Head of caudate nucleus (tissue), 42 donors: ENCODE measurements around the gene REL.

Experiments
- DNase-seq, 42 donors: peaks; one replicate each; pipeline versions ENCODE4 v3.0.0 to v3.0.0-alpha.2; 2020 to 2021; ENCODE audit warnings: mixed read lengths in 7 of 42
- intact Hi-C: fragments of 100-400 bp; cut with DNase I; formaldehyde crosslinking; loops from one replicate; pipeline ENCODE4 v1.15.0; 2022

The REL gene

DNA sequence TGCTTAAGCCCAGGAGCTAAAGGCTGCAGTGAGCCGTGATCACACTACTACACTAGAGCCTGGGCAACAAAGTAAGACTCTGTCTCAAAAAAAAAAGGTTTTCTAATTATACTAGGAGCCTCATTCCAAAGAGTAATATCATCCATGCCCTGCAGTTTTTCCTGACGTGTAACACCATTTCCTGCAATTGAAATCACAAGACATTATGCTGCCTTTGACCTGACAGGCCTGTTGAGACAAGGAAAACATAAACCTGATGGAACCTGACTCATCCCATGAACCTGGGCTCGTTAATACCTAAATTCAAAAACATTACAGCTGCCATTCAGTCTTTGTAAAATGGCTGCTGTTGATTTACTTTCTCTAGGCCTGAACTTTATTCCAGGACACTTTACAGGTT is 77.4 kb downstream of the REL start:
- intact Hi-C loops, result no loop called here
- DNase-seq, result no peak

DNA sequence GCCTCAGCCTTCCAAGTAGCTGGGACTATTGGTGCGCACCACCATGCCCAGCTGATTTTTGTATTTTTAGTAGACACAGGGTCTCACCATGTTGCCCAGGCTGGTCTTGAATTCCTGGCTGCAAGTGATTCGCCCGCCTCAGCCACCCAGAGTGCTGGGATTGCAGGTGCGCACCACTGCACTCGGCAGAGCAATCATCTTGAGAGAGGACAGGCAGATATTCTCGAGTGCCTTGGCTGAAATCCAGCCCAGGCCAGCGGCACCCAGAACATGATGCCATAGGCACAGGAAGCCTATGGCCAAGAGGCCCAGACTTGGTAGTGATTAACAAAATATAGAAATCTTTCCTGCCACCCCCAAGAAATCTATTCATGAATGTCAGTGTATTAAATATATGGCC is 78.1 kb downstream of the REL start:
- intact Hi-C loops, result no loop called here
- DNase-seq, result no peak

DNA sequence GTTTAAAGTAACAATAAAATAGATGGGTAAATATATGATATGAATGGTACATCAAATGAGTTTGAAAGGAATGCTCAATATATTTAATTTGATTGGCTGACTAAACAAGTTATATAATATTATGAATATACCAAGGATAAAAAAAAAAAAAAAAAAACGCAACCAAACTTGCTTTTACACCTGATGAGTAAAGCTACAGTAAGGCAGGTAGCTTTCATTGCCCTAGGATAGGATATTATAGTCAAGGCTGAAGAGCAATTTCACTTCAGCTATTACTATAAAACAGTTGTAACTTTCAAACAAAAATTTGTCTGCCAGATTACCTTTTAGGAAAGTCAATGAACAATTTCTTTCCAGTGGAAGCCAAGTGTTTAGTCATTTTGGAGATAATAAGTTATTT is 79.3 kb downstream of the REL start:
- intact Hi-C loops, result no loop called here
- no peak for DNase-seq

DNA sequence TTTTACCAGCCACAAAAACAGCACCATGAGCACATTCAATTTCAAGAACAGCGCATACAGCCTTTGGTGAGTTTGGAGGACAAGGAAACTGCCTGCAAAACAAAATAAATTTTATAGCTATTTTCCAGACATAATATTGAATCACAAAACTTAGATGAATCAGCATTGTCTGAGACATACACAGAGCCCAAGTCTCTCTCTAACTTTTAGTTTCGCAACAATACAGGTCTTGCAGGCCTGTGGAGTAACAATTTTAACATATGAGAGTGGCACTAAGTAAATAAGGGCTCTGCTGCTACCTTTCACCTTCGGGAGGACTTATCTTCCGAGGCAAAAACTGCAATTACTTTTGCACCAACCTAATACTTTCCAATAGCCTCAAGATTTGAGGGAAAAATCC is 80.1 kb downstream of the REL start:
- intact Hi-C loops, result no loop called here

DNA sequence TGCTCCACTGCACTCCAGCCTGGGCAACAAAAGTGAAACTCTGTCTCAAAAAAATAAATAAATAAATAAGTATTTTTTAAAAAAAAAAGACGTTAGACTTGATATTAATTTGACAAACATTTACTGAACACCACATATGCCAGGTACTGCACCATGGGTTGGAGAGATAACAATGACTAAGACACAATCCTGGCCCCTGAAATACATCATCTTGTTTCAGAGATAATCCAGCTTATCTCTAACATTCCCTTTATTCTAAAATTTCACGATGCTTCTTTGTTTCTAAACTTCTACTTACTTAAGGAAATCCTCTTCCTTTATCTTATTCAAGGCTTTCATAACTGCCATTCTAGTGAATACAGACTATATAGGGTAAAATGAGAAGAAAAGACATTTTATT is 81.2 kb downstream of the REL start:
- no peak for DNase-seq
- intact Hi-C loops, result no loop called here

More for the DNA sequence above, 80.1 kb downstream of the REL start:
- no peak for DNase-seq

DNA sequence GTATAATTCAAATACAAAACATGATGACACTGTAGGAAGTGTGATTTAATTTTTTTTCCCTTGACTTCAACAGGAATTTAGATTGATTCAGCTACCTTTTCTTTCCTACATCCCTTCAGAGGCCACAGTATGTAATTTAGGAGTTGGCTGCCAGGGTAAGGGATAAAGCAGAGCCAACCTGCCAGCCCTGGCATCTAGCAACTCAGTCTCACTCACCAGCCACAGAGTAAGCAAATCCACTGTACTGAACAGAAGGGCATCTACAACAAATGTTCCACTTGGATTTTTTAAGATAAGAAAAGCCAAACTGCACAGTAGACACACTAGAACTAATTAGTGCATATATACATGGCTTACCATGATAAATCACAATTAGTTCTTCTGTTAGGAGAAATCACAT is 81.8 kb downstream of the REL start:
- no peak for DNase-seq
- intact Hi-C loops, result no loop called here

DNA sequence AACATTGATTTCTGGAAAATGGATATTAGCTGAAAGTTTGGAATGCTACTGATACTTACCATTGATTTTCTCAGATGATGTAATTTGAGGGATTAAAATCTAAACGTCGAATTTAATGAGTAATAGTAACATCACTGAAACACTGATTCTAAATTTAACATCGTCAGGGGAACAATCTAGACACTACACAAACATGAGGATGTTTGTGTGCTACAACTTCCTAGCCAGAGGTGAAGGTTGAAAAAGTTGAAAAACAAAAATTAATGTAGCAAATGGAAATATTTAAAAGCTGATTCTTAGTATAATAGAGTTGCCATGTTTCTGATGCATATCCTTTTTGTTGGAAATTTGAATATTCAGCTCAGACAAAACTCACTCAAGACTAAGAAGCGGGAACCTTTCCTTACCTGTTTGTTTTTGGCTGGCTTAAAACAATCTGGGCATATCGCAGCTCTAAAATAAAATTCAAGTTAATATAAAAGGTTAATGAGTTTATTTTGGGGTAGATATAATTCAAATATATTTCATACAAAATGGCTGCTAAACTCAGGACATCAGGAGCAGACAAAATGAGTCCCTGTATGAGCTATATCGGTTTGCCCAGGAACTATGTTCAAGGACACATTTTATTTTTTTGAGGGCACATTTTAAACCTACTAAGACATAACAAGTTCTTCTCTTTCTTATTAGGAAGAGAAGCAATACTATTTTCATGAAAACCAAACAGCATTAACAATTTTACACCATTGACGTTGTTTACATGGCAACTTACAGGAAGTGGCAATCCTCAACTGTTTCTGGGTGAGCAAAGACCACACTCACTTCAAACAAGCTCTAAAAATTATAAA is 83.5 kb downstream of the REL start:
- intact Hi-C loops, result no loop called here
- no peak for DNase-seq

DNA sequence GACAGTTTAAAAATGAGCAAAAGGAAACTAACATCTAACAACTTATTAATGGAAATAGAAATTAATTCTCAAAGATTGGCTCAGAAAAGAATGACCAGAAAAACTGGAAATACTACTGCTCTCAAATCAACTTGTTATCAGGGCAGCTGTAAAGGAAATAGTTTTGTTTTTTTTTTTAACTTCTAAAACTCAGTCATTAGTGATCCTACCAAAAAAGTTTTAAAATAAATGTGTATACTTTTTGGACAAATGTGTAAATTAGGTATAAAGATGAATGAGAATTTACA is 84.1 kb downstream of the REL start:
- no peak for DNase-seq
- intact Hi-C loops, result no loop called here

DNA sequence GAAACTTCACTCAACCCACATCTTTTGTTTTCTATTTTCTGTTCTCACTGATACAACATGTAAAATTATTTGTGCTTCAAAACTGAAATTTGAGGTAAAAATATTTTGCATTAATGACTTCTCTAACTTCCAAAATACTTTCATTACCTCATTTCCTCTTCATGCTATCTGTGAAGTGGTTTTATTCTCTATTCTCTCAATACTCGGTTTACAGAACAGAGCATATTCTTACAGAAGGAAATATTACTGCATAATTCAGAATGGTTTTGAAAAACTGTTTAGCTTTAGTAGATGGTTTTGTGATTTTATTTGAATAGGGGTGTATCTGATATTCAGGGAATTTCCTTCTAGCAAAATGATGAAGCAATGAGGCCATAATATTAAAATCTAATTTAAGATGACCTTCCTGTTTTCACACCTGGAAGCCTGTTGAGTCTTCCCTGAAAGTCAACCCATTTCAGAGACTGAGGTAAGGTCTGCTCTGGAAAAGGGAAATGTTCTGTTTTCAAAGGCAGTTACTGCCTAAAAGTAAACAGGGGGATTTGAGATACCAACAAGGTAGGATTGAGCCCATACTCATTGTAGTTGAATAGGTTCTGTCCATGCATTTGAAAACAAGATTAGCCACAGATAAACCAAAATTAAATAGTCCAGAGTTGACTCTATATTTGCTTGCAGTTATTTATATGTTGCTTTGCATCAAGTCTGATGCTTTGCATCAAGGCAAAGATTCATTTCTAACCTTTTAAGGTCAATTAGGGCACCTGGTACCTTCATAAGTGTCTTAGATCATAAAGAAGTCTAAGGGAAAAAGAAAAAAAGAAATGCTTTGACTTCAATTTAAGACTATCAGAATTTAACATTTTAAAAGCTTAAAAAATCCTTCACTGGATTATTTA is 85.4 kb downstream of the REL start:
- no peak for DNase-seq
- intact Hi-C loops, result no loop called here

DNA sequence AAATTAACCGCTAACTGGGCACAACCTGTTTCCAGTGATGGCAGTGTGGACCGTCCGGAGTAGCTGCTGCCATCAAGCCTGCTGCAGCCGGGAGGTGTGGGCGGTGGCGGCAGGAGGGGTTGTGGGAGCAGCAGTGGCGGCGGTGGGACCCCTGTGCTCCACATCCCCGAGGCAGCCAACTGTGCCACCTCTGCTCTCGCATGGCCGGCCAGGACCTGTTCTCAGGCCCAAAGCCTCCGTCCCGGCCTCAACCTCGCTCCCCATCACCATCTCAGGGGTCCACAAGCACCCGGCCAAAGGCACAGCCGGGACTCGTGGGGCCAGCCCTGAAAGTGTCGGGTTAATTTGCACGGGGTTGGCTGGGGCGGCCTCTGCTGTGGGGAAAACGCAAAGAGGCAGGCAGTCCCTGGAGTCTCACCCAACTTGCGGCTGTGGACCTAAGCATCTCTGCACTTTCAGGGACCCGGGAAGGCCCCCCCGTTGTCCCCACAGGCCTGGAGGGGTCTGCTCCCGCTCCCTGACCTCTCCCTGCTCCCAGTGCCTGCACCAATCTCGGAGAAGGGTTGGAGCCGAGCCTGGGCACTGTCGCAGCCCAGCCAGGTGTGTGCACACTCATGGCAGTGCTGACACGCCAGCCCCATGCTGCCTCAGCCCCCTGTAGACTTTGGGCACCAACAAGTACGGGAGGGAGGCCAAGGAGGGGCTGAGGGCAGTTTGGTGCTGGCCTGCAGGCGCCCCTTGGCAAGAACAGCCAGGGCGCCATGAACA is 91.7 kb downstream of the REL start:
- no peak for DNase-seq
- intact Hi-C loops, result no loop called here

DNA sequence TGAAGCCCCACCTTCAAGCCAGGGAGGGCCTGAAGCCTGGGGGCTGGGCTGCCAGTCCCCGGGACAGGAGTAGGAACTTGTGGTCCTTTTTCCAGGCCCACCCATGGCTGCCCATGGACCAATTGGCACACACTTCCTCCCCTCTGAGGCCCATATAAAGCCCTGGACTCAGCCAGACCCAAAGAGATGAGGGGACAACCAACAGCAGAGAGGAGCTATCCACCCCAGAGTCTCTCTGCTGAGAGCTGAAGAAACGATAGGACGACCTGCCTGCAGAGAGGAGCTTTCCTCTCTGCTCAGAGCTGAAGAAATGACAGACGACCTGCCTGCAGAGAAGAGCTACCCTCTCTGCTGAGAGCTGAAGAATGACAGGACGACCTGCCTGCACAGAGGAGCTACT is 92.3 kb downstream of the REL start:
- intact Hi-C loops, result no loop called here
- DNase-seq, result no peak

DNA sequence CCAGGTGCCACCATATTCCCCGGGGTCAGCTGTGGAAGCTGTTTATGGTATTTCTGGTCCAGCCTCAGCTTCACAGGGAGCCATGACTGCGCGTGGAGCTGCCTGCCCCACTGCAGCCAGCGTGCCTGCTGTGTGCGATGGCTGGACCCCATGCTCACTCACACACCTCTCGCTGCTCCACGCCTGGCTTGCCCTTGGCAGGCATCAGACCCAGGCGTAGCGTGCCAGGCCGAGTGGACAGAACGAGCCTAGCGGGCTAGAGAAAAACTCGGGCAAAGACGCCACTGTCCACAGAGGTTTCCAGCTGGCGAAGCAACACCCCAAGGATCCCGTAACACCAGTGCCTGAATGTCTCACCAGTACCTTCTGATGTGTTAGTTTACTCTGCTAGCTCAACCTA is 93.3 kb downstream of the REL start:
- intact Hi-C loops, result no loop called here
- no peak for DNase-seq
